ENCODE data around the gene CNRIP1. TPM values are rescaled to one million over a fixed set of nuclear protein-coding genes. Genes with fewer than 3 reads are reported as not detected.

The CNRIP1 gene
- total RNA-seq, 2 experiments from 2014 or later: not detected

DNA sequence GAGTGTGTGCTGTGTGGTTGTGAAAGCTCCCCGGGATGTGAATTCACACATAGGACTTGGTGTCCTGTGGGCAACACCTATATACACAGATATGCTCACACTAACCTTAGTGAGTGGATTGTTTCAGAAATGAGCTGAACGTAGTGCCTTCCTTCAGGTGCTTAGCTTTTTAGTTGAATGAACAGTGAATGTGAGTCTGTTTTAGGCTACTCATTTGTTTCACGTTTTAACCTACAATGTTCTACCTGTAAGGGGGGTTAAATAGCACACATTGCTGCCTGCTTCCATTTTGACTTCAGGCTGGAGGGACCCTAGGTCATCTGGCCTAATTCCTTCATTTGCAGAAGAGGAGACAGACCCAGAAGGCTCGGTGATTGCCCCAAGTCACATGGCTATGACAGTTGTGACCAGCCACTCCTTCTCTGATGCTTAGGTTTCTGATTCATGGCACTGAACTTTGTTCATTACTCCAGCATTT is 46.4 kb upstream of the CNRIP1 start:
- peaks cover 59% of the 10 kb centered on the region for H3K79me2 ChIP-seq (ENCODE audit: insufficient read depth, low read depth, low read length)
- no peaks in the 10 kb centered on the region for H3K9me2 ChIP-seq (ENCODE audit: insufficient read depth, low read length)
- peak overlapping the region; percentile 67 for H3K27ac ChIP-seq (ENCODE audit: low read depth, low read length, poor library complexity, severe bottlenecking)
- peaks cover 18% of the 10 kb centered on the region for H3K9me3 ChIP-seq (ENCODE audit: low read length)
- H3K36me3 ChIP-seq (ENCODE audit: insufficient read depth, low read length): peaks cover 28% of the 10 kb centered on the region
- POLR2A ChIA-PET: interaction anchor here (0.6 to 3.4 kb wide), 23 partner anchors 9 to 348 kb away, joined by 3 to 22 read pairs (median 4); no protein-coding TSS in a partner anchor
- H3K4me3 ChIP-seq (ENCODE audit: low read depth, low read length, poor library complexity, severe bottlenecking): peak overlapping the region; percentile 74
- H3K4me2 ChIP-seq (ENCODE audit: low read length): peak overlapping the region; percentile 84
- H4K20me1 ChIP-seq (ENCODE audit: insufficient read depth, low read length): no peaks in the 10 kb centered on the region
- TF ChIP-seq CTCF (conservative IDR thresholded peaks at IDR 0.05; ENCODE audit: low read length) (no peak), EZH2phosphoT487 (IDR thresholded peaks at IDR 0.05; ENCODE audit: borderline replicate concordance, low read depth, low read length) (no peak)
- intact Hi-C loops (cut with micrococcal nuclease; ENCODE audit: unreplicated experiment): loop anchor here (10.0 kb wide), 3 partner anchors 359 to 539 kb away; no protein-coding TSS in a partner anchor
- H2AFZ ChIP-seq (ENCODE audit: low read length): peak overlapping the region; percentile 62; the same call in 1 of the 2 replicates
- peaks cover 62% of the 10 kb centered on the region for H3K4me1 ChIP-seq (ENCODE audit: insufficient read depth, low read length, poor library complexity, severe bottlenecking)
- CTCF ChIA-PET (ENCODE audit: unreplicated experiment): interaction anchor here (1.0 to 1.8 kb wide), 2 partner anchors 22 to 50 kb away, joined by 3 to 4 read pairs; no protein-coding TSS in a partner anchor
- no TSS peak for BruUV-seq (replicated peaks)
- DNase-seq (ENCODE audit: low spot score): peak; percentile 36

- POLR2A ChIA-PET: interaction anchor here (0.5 to 3.4 kb wide), 10 partner anchors 8 to 158 kb away, joined by 3 to 22 read pairs (median 6); no protein-coding TSS in a partner anchor
- peaks cover 49% of the 10 kb centered on the region for H3K79me2 ChIP-seq (ENCODE audit: insufficient read depth, low read depth, low read length)
- H3K4me2 ChIP-seq (ENCODE audit: low read length): peak within 1 kb of the TSS; percentile 84
- peaks cover 62% of the 10 kb centered on the region for H3K4me1 ChIP-seq (ENCODE audit: insufficient read depth, low read length, poor library complexity, severe bottlenecking)
- peaks cover 22% of the 10 kb centered on the region for H3K36me3 ChIP-seq (ENCODE audit: insufficient read depth, low read length)
- H3K9me3 ChIP-seq (ENCODE audit: low read length): peaks cover 17% of the 10 kb centered on the region
- no peak for TF ChIP-seq CTCF (conservative IDR thresholded peaks at IDR 0.05; ENCODE audit: low read length)
- H3K27ac ChIP-seq (ENCODE audit: low read depth, low read length, poor library complexity, severe bottlenecking): peak within 1 kb of the TSS; percentile 67
- H4K20me1 ChIP-seq (ENCODE audit: insufficient read depth, low read length): no peaks in the 10 kb centered on the region
- no peaks in the 10 kb centered on the region for H3K9me2 ChIP-seq (ENCODE audit: insufficient read depth, low read length)
- DNase-seq (ENCODE audit: low spot score): peak; percentile 73
- peak within 1 kb of the TSS; percentile 62; the same call in 1 of the 2 replicates for H2AFZ ChIP-seq (ENCODE audit: low read length)
- CTCF ChIA-PET (ENCODE audit: unreplicated experiment): interaction anchor here (1.8 kb wide), 1 partner anchor 52 kb away, joined by 4 read pairs; no protein-coding TSS in a partner anchor
- H3K4me3 ChIP-seq (ENCODE audit: low read depth, low read length, poor library complexity, severe bottlenecking): peak within 1 kb of the TSS; percentile 74
- intact Hi-C loops (cut with micrococcal nuclease; ENCODE audit: unreplicated experiment): loop anchor here (1.0 to 10.0 kb wide), 4 partner anchors 20 to 540 kb away; no protein-coding TSS in a partner anchor
- no TSS peak for BruUV-seq (replicated peaks)
These were observed 45.3 kb upstream of the CNRIP1 start, which contains the start of gene PLEK for GRCh38 chr2:68365087-68365486. Gene PLEK, plus strand, starts transcription at chr2:68365282. Its CDS starts 70 bp downstream, at chr2:68365352.

- H3K27ac ChIP-seq (ENCODE audit: low read depth, low read length, poor library complexity, severe bottlenecking): peak overlapping the region; percentile 67
- POLR2A ChIA-PET: interaction anchor here (1.3 to 1.4 kb wide), 2 partner anchors 63 to 73 kb away, joined by 3 to 5 read pairs; no protein-coding TSS in a partner anchor
These were observed 44.0 kb upstream of the CNRIP1 start for GRCh38 chr2:68363721-68364120.

More at GRCh38 chr2:68363721-68364120, 44.0 kb upstream of the CNRIP1 start:
- DNase-seq (ENCODE audit: low spot score): no peak
- Histone ChIP-seq H4K20me1 (ENCODE audit: insufficient read depth, low read length) (no peaks in the 10 kb centered on the region), H3K9me2 (ENCODE audit: insufficient read depth, low read length) (no peaks in the 10 kb centered on the region), H3K4me3 (ENCODE audit: low read depth, low read length, poor library complexity, severe bottlenecking) (no peak overlapping the region), H3K4me1 (ENCODE audit: insufficient read depth, low read length, poor library complexity, severe bottlenecking) (peaks cover 62% of the 10 kb centered on the region), H2AFZ (ENCODE audit: low read length) (peak overlapping the region; percentile 14; the same call in 1 of the 2 replicates), H3K9me3 (ENCODE audit: low read length) (peaks cover 5% of the 10 kb centered on the region), H3K79me2 (ENCODE audit: insufficient read depth, low read depth, low read length) (peaks cover 39% of the 10 kb centered on the region), H3K4me2 (ENCODE audit: low read length) (no peak overlapping the region), H3K36me3 (ENCODE audit: insufficient read depth, low read length) (peaks cover 8% of the 10 kb centered on the region)
- intact Hi-C loops (cut with micrococcal nuclease; ENCODE audit: unreplicated experiment): loop anchor here (2.0 to 10.0 kb wide), 5 partner anchors 69 to 541 kb away; partner anchors contain the start of gene PPP3R1
- CTCF ChIA-PET (ENCODE audit: unreplicated experiment): interaction anchor here (1.1 kb wide), 1 partner anchor 78 kb away, joined by 3 read pairs; no protein-coding TSS in a partner anchor
- TF ChIP-seq EZH2phosphoT487 (IDR thresholded peaks at IDR 0.05; ENCODE audit: borderline replicate concordance, low read depth, low read length): no peak
- TF ChIP-seq CTCF (conservative IDR thresholded peaks at IDR 0.05; ENCODE audit: low read length): no peak
- no TSS peak for BruUV-seq (replicated peaks)

Measured in OCI-LY7 (cell line).